ENCODE results near the gene HDAC9.

Gene HDAC9

DNA sequence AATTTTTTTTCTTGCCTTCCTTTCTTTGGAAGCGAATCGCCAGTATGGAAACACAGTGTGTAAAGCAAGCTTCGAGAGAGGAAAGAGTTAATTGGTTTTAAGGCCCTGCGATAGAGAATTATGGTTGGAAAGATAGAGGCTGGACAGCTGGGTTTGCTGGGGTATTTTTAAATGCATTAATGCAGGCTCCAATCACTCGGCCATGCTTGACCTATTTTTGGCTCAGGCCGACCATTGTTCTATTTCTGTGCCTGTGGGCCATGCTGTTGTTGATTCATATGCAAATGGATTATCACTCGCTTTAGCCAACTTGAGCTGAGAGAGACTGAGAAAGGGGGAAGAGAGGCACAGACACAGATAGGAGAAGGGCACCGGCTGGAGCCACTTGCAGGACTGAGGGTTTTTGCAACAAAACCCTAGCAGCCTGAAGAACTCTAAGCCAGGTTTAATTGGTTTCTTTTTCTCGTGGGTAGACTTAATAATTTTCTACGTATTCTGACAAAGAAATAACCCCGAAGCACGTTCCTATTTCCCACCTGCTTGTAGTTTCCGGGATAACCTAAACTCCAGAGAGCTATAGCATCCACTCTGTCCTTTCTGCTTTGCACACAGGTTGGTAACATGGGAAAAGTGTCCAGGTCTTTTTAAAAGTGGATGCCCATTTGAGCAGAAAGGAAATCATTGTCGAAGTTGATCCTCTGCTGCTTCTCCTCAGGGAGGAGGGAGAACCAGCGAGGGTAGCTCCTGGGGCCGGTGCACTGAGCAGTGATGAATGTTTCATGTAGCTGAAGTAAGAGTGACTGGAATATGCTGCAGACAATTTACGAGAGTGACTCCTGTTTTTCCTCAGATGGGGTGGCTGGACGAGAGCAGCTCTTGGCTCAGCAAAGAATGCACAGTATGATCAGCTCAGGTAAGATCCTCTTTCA, at the start of gene HDAC9:
Gene HDAC9 (plus strand): TSS at position 338 of the 929 bp plus-strand sequence. CDS start 554 bp downstream, at position 892.
- DNase-seq (ENCODE audit: low read depth, low spot score): no peak
- Histone ChIP-seq H3K4me3 (peak within 1 kb of the TSS; percentile 23), H3K9ac (ENCODE audit: insufficient read length) (no peak within 1 kb of the TSS), H3K27ac (peak within 1 kb of the TSS; percentile 51; the same call in 1 of the 2 replicates), H3K9me3 (ENCODE audit: low read depth, low read length) (no peaks in the 10 kb centered on the region), H3K36me3 (ENCODE audit: insufficient read depth, low read length) (no peaks in the 10 kb centered on the region)
- TF ChIP-seq FOXP2 (optimal IDR thresholded peaks at IDR 0.05; ENCODE audit: control extremely low read depth, extremely low read length, insufficient read depth) (no peak), EZH2 (IDR thresholded peaks at IDR 0.05) (no peak), POLR2AphosphoS5 (IDR thresholded peaks at IDR 0.05; ENCODE audit: borderline replicate concordance, low read depth, low read length) (no peak)

DNA sequence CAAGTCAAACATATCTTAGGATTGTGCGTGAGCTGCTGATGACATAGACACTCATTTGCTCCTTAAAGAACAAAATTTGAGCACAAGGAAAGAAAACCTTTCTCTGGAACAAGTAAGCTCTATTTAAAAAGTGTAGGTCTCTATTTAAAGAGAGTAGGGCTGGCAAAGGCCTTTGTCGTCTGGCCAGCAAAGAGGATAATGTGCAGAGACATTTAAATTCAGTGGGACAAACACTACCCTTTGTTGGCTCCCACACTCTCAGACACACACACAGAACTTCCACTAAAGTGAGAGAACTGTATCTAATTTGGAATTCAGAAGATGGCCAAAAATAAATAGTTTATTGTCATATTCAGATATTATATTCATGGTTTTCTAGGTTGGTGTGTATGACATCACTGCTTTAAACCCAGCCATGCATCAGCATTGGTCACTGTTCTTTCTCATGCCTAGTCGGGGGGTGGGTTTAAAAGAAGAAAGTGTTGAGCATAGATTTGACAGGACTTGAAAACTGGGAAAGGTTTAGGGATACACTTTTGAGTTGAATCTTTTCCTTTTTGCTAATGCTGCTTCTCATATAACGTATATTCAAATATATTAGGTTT, 49.5 kb upstream of the HDAC9 start:
- no peak for DNase-seq (ENCODE audit: low read depth, low spot score)
- TF ChIP-seq EZH2 (IDR thresholded peaks at IDR 0.05) (no peak), FOXP2 (optimal IDR thresholded peaks at IDR 0.05; ENCODE audit: control extremely low read depth, extremely low read length, insufficient read depth) (no peak), POLR2AphosphoS5 (IDR thresholded peaks at IDR 0.05; ENCODE audit: borderline replicate concordance, low read depth, low read length) (no peak)
- H3K36me3 ChIP-seq (ENCODE audit: insufficient read depth, low read length): no peaks in the 10 kb centered on the region
- peak overlapping the region; percentile 27; the same call in 1 of the 2 replicates for H3K27ac ChIP-seq
- H3K9me3 ChIP-seq (ENCODE audit: low read depth, low read length): no peaks in the 10 kb centered on the region
- no peak overlapping the region for H3K9ac ChIP-seq (ENCODE audit: insufficient read length)
- no peak overlapping the region for H3K4me3 ChIP-seq

- peak overlapping the region; percentile 83 for H3K27ac ChIP-seq
- H3K4me3 ChIP-seq: peak overlapping the region; percentile 32
- no peak for DNase-seq (ENCODE audit: low read depth, low spot score)
Observed at GRCh38 chr7:18450019-18450418, 45.5 kb upstream of the HDAC9 start.

DNA sequence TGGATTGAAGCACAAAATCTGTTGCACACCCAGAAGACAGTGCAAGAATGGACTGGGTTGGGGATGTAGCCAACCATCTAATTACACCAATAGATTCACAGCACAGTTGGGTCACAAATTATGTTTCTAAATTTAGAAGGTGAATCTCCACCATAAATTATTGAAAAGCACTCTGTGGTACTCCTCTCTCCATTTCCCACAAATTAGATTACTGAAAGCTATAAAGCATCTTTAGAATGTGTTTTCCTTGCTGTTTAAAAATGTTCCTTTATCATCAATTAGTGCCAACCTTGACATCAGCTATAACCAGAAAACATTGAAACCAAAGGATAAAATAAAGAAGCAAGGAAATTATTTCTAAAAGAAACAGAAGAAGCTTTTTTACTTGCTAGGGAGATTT, 39.9 kb upstream of the HDAC9 start:
- TF ChIP-seq EZH2 (IDR thresholded peaks at IDR 0.05) (no peak), FOXP2 (optimal IDR thresholded peaks at IDR 0.05; ENCODE audit: control extremely low read depth, extremely low read length, insufficient read depth) (no peak), POLR2AphosphoS5 (IDR thresholded peaks at IDR 0.05; ENCODE audit: borderline replicate concordance, low read depth, low read length) (no peak)
- H3K27ac ChIP-seq: no peak overlapping the region
- H3K9me3 ChIP-seq (ENCODE audit: low read depth, low read length): no peaks in the 10 kb centered on the region
- H3K36me3 ChIP-seq (ENCODE audit: insufficient read depth, low read length): peaks cover 5% of the 10 kb centered on the region; the same call in 1 of the 2 replicates
- H3K4me3 ChIP-seq: no peak overlapping the region
- H3K9ac ChIP-seq (ENCODE audit: insufficient read length): no peak overlapping the region
- no peak for DNase-seq (ENCODE audit: low read depth, low spot score)

More at GRCh38 chr7:18450019-18450418, 45.5 kb upstream of the HDAC9 start:
- Histone ChIP-seq H3K9me3 (ENCODE audit: low read depth, low read length) (no peaks in the 10 kb centered on the region), H3K36me3 (ENCODE audit: insufficient read depth, low read length) (peaks cover 5% of the 10 kb centered on the region; the same call in 1 of the 2 replicates), H3K9ac (ENCODE audit: insufficient read length) (no peak overlapping the region)
- TF ChIP-seq FOXP2 (optimal IDR thresholded peaks at IDR 0.05; ENCODE audit: control extremely low read depth, extremely low read length, insufficient read depth) (no peak), POLR2AphosphoS5 (IDR thresholded peaks at IDR 0.05; ENCODE audit: borderline replicate concordance, low read depth, low read length) (peak; percentile 30; the same call in 1 of the 2 replicates)

GRCh38 chr7:18457832-18458231, 37.7 kb upstream of the HDAC9 start:
- H3K9ac ChIP-seq (ENCODE audit: insufficient read length): no peak overlapping the region
- DNase-seq (ENCODE audit: low read depth, low spot score): no peak

DNA sequence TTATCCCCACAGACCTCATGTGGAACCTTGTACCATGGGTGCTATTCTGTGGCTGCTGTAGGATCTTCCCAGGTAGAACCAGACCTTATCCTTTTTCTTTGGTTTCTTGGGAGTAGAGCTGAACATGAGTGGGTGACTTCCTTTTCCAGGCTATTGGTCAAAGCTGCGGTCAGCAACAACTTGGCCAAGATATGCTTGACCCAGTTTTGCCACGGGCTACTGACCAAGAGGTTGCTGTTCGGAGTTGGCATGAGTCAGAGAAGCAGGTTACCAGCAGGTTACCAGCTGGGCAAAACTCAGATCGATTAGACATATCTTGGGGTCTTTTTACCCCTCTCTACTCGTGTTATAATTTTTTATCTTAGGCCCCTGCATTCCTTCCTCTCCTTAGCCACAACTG, 36.7 kb upstream of the HDAC9 start:
- TF ChIP-seq EZH2 (IDR thresholded peaks at IDR 0.05) (no peak), POLR2AphosphoS5 (IDR thresholded peaks at IDR 0.05; ENCODE audit: borderline replicate concordance, low read depth, low read length) (no peak), FOXP2 (optimal IDR thresholded peaks at IDR 0.05; ENCODE audit: control extremely low read depth, extremely low read length, insufficient read depth) (no peak)
- Histone ChIP-seq H3K36me3 (ENCODE audit: insufficient read depth, low read length) (no peaks in the 10 kb centered on the region), H3K9ac (ENCODE audit: insufficient read length) (no peak overlapping the region), H3K4me3 (no peak overlapping the region; the same call in 1 of the 2 replicates), H3K27ac (peak overlapping the region; percentile 39; the same call in 1 of the 2 replicates), H3K9me3 (ENCODE audit: low read depth, low read length) (no peaks in the 10 kb centered on the region)
- DNase-seq (ENCODE audit: low read depth, low spot score): no peak

More at GRCh38 chr7:18457832-18458231, 37.7 kb upstream of the HDAC9 start:
- TF ChIP-seq EZH2 (IDR thresholded peaks at IDR 0.05) (no peak), POLR2AphosphoS5 (IDR thresholded peaks at IDR 0.05; ENCODE audit: borderline replicate concordance, low read depth, low read length) (no peak), FOXP2 (optimal IDR thresholded peaks at IDR 0.05; ENCODE audit: control extremely low read depth, extremely low read length, insufficient read depth) (no peak)
- Histone ChIP-seq H3K36me3 (ENCODE audit: insufficient read depth, low read length) (no peaks in the 10 kb centered on the region), H3K27ac (no peak overlapping the region), H3K9me3 (ENCODE audit: low read depth, low read length) (no peaks in the 10 kb centered on the region), H3K4me3 (0 out of 2 replicates have a peak overlapping the region, but pooled peaks have one; percentile 1)

GRCh38 chr7:18459484-18460245, 35.9 kb upstream of the HDAC9 start:
- peak overlapping the region; percentile 15; the same call in 1 of the 2 replicates for H3K4me3 ChIP-seq
- TF ChIP-seq FOXP2 (optimal IDR thresholded peaks at IDR 0.05; ENCODE audit: control extremely low read depth, extremely low read length, insufficient read depth) (peak; percentile 42), POLR2AphosphoS5 (IDR thresholded peaks at IDR 0.05; ENCODE audit: borderline replicate concordance, low read depth, low read length) (peak; percentile 64; the same call in 1 of the 2 replicates), EZH2 (IDR thresholded peaks at IDR 0.05) (no peak)
- H3K36me3 ChIP-seq (ENCODE audit: insufficient read depth, low read length): no peaks in the 10 kb centered on the region
- DNase-seq (ENCODE audit: low read depth, low spot score): peak; percentile 98
- H3K27ac ChIP-seq: peak overlapping the region; percentile 39; the same call in 1 of the 2 replicates
- H3K9me3 ChIP-seq (ENCODE audit: low read depth, low read length): no peaks in the 10 kb centered on the region
- no peak overlapping the region for H3K9ac ChIP-seq (ENCODE audit: insufficient read length)

All from SK-N-MC (cell line).